ENCODE results near the gene U2AF2.
A peak's percentile ranks its signal among the peaks of the same experiment; 100 is the strongest.

U2AF2 gene

DNA sequence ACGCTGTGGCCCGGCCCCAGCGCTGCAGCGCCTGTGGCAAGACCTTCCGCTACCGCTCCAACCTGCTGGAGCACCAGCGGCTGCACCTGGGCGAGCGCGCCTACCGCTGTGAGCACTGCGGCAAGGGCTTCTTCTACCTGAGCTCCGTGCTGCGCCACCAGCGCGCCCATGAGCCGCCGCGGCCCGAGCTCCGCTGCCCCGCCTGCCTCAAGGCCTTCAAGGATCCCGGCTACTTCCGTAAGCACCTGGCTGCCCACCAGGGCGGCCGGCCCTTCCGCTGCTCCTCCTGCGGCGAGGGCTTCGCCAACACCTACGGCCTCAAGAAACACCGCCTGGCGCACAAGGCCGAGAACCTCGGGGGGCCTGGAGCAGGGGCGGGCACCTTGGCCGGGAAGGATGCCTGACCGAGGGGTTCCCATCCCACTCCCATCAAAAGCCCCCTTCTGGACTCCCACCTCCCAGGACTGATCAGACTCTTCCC lies 38.4 kb upstream of the U2AF2 start:
- Histone ChIP-seq H3K4me1 (ENCODE audit: insufficient read depth, low read length) (no peaks in the 10 kb centered on the region), H3K9ac (ENCODE audit: low read depth, low read length) (no peak overlapping the region), H3K36me3 (ENCODE audit: insufficient read depth, low read length) (peaks cover 6% of the 10 kb centered on the region), H3K9me3 (ENCODE audit: control insufficient read depth, insufficient read depth, low read length) (no peaks in the 10 kb centered on the region)

DNA sequence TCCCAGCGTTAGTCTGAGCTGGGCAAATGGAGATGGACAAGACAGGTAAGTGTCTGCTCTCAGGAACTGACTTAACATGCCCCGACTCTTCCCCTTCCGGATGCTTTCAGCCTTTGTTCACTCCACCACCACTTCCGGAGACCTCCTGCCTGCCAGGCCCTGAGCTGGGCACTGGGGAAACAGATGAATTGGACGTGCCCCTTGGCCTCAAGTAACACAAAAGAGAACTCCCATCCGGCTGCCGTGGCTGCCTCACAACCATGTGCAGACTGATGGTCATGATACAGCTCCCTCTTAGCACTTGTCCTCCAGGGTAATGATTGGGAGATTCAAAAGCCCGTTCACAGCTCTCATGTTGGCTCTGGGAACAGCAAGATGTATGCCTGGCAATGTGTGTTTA lies 37.4 kb upstream of the U2AF2 start:
- Histone ChIP-seq H3K36me3 (ENCODE audit: insufficient read depth, low read length) (peaks cover 6% of the 10 kb centered on the region), H3K4me1 (ENCODE audit: insufficient read depth, low read length) (no peaks in the 10 kb centered on the region), H3K9me3 (ENCODE audit: control insufficient read depth, insufficient read depth, low read length) (no peaks in the 10 kb centered on the region), H3K9ac (ENCODE audit: low read depth, low read length) (no peak overlapping the region)

DNA sequence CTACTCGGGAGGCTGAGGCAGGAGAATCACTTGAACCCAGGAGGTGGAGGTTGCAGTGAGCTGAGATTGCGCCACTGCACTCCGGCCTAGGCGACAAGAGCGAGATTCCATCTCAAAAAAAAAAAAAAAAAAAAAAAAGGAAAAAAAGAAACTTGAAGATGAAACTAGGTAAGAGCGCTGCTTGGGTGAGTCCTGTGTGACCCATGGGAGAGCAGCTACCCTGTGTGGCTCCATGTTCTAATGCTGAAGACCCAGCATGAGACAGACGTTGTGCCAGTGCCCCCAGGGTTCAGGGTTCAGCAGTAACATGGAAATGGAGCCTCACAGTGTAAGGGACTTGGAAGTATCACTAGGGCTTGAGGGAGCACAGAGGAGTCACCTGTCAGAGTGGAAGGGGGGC lies 36.4 kb upstream of the U2AF2 start:
- H3K9me3 ChIP-seq (ENCODE audit: control insufficient read depth, insufficient read depth, low read length), result no peaks in the 10 kb centered on the region
- H3K9ac ChIP-seq (ENCODE audit: low read depth, low read length), result no peak overlapping the region
- H3K36me3 ChIP-seq (ENCODE audit: insufficient read depth, low read length), result peaks cover 6% of the 10 kb centered on the region
- H3K4me1 ChIP-seq (ENCODE audit: insufficient read depth, low read length), result no peaks in the 10 kb centered on the region

DNA sequence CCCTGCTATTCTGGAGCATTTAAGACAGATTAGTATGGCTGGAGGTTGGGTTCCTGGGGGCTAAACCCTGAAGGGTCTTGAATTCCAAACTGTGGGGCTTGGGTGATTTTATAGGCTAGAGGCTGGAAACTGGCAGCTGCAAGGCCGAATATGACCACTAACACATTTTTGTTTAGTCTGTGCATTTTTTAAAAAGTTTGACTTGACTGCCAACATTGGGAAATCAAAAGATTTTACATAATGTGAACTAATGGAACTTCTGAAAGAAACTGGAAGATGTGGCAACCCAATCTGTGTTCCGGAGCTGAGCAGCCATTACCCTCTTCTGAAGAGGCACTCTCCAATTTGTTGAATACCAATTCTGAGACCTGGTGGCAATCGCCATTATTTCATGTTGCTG lies 35.5 kb upstream of the U2AF2 start:
- peaks cover 6% of the 10 kb centered on the region for H3K36me3 ChIP-seq (ENCODE audit: insufficient read depth, low read length)
- no peak overlapping the region for H3K9ac ChIP-seq (ENCODE audit: low read depth, low read length)
- H3K4me1 ChIP-seq (ENCODE audit: insufficient read depth, low read length), result no peaks in the 10 kb centered on the region
- no peaks in the 10 kb centered on the region for H3K9me3 ChIP-seq (ENCODE audit: control insufficient read depth, insufficient read depth, low read length)

DNA sequence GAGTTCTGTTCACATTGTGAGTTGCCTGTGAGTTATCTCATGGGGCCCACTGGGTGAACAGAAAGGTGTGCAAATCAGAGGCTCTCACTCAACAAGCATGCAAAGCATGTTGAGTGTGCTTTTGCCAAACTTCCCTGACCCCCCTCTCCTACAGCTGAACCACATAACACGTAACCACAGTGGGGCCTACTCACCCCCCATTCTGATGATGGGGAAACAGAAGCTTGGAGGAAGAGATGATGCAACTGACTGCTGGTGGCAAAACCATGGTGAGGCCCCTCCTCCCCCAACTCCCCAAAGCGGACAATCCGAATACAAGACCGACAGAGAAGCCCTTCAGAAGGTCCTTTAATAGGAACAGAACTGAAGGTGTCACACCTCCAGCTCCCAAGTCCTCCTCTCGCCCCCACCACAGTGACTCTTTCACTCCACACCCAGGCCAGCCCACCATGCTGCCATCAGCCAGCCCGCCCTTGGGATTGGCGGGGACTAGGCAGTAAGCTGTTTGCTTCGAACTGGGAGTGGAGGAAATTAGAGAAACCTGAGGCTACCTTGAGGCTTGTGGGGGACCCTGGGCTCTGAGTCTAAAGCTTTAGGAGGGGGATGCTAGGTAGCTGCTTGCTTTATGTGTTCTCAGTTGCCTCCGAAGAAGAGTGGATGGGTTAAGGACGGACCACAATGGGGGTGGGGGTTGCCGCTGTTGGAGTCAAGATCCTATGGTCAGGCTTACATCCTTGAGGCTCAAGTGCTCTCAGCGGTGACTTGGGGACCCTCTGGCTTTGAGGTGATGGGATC lies 34.2 kb upstream of the U2AF2 start:
- no peaks in the 10 kb centered on the region for H3K9me3 ChIP-seq (ENCODE audit: control insufficient read depth, insufficient read depth, low read length)
- H3K9ac ChIP-seq (ENCODE audit: low read depth, low read length), result no peak overlapping the region
- no peaks in the 10 kb centered on the region for H3K4me1 ChIP-seq (ENCODE audit: insufficient read depth, low read length)
- H3K36me3 ChIP-seq (ENCODE audit: insufficient read depth, low read length), result peaks cover 6% of the 10 kb centered on the region

DNA sequence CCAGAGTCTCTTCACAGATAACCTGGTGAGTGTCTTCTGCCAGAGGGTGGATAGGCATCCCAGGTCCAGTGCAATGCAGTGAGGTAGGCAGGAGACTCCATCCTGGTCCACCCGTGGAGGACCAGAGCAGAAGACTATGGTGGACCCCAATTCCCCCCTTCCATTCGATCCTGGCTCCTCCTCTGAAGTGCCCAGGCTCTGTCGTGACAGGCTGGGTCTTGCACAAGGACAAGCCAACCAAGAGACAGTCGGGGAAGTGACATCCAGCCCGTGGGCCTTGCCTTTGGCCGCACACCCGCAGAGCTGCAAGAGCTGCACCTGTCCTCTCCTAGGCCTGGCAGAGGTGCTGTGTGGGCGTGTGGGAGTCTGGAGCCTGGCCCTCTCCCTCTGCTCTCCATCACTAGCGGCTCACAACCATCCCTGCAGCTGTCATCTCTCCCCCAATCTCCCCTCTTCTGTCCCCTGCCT lies 33.6 kb upstream of the U2AF2 start:
- H3K36me3 ChIP-seq (ENCODE audit: insufficient read depth, low read length), result peaks cover 6% of the 10 kb centered on the region
- no peak overlapping the region for H3K9ac ChIP-seq (ENCODE audit: low read depth, low read length)
- no peaks in the 10 kb centered on the region for H3K9me3 ChIP-seq (ENCODE audit: control insufficient read depth, insufficient read depth, low read length)
- no peaks in the 10 kb centered on the region for H3K4me1 ChIP-seq (ENCODE audit: insufficient read depth, low read length)

DNA sequence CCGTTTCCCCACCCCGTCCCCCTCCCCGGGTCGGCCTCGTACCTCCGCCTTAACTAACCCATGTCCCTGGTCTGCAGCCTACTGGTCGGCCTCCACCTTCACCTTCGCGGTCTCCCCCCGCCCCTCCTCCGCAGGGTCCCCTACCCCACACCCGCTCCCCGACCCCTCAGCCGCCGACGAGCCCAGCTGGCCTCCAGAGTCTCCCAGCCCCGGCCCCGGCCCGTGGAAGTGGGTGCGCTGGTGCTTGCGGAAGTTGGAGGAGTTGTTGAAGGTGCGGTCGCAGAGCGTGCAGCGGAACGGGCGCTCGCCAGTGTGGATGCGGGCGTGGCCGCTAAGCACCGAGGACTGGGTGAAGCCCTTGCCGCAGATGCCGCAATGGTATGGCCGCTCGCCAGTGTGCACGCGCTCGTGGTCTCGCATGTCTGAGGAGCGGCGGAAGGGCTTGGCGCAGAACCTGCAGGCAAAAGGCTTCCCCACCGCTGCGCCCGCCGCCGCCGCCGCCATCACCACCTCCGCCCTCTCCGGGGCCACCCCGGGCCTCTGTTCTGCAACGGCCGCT lies 33.1 kb upstream of the U2AF2 start:
- Histone ChIP-seq H3K9ac (ENCODE audit: low read depth, low read length) (no peak overlapping the region), H3K4me1 (ENCODE audit: insufficient read depth, low read length) (no peaks in the 10 kb centered on the region), H3K36me3 (ENCODE audit: insufficient read depth, low read length) (peaks cover 6% of the 10 kb centered on the region), H3K9me3 (ENCODE audit: control insufficient read depth, insufficient read depth, low read length) (no peaks in the 10 kb centered on the region)

DNA sequence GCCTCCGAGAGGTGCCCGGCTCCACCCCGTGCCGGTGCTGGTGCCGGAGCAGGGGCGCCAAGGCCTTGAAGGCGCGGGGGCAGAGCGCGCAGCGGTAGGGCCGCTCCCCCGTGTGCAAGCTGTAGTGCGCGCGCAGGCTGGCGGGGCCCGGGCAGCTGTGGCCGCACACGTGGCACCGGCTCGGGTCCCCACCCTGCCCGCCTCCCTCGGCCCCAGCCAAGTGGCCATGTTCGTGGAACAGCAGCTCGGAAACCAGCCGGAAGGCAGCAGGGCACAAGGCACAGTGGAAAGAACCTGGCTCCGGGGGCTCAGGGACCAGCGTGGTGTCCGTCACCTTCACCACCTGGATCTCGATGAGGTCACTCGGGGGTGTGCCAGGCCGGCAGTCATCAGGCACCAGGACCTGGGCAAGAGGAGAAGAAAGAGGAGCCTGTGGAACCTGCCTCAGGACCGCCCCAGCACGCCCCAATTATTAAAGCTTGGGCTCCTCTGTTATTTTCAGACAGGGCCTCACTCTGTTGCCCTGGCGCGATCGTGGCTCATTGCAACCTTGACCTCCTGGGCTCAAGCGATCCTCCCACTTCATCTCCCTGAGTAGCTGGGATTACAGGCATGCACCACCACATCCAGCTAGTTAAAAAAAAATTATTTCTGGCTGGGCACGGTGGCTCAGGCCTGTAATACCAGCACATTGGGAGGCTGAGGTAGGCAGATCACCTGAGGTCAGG lies 32.4 kb upstream of the U2AF2 start:
- no peaks in the 10 kb centered on the region for H3K4me1 ChIP-seq (ENCODE audit: insufficient read depth, low read length)
- peaks cover 3% of the 10 kb centered on the region for H3K36me3 ChIP-seq (ENCODE audit: insufficient read depth, low read length)
- H3K9me3 ChIP-seq (ENCODE audit: control insufficient read depth, insufficient read depth, low read length), result no peaks in the 10 kb centered on the region
- no peak overlapping the region for H3K9ac ChIP-seq (ENCODE audit: low read depth, low read length)

DNA sequence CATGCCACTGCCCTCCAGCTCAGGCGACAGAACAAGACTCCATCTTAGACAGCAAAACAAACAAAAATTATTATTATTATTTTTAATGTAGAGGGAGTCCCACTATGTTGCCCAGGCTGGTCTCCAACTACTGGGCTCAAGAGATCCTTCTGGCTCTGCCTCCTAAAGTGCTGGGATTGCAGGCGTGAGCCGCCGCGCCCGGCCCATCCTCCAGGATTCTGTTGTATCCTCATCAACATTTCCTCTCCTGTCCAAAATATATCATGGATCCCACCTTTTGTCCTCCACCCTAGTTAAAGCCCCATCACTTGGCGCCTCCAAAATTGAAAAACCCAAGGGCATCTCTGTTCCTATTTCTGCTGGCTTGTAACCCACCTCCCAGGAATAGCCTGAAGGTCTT lies 31.7 kb upstream of the U2AF2 start:
- no peaks in the 10 kb centered on the region; the same call in 1 of the 2 replicates for H3K36me3 ChIP-seq (ENCODE audit: insufficient read depth, low read length)
- no peaks in the 10 kb centered on the region for H3K4me1 ChIP-seq (ENCODE audit: insufficient read depth, low read length)
- H3K9ac ChIP-seq (ENCODE audit: low read depth, low read length), result no peak overlapping the region
- H3K9me3 ChIP-seq (ENCODE audit: control insufficient read depth, insufficient read depth, low read length), result no peaks in the 10 kb centered on the region

DNA sequence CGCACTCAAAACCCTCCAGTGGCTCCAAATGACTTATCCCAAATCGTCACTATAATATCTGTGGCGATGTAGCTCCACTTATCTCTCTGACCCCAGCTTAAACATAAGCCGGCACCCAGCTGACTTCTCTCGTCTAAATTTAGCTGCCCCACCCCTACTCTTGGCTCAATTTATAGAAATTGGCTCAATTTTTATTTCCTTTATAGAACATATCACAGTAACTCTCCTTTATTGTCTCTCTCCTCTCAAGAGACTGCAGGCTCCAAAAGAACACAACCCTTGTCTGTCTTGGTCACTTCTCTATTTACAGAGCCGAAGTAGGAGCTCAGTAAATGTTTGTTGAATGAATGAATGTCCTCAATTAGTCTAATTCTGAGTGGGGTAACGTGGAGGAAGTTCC lies 31.3 kb upstream of the U2AF2 start:
- H3K36me3 ChIP-seq (ENCODE audit: insufficient read depth, low read length), result no peaks in the 10 kb centered on the region; the same call in 1 of the 2 replicates
- no peaks in the 10 kb centered on the region for H3K9me3 ChIP-seq (ENCODE audit: control insufficient read depth, insufficient read depth, low read length)
- no peaks in the 10 kb centered on the region for H3K4me1 ChIP-seq (ENCODE audit: insufficient read depth, low read length)
- H3K9ac ChIP-seq (ENCODE audit: low read depth, low read length), result peak overlapping the region; percentile 31; the same call in 1 of the 2 replicates

DNA sequence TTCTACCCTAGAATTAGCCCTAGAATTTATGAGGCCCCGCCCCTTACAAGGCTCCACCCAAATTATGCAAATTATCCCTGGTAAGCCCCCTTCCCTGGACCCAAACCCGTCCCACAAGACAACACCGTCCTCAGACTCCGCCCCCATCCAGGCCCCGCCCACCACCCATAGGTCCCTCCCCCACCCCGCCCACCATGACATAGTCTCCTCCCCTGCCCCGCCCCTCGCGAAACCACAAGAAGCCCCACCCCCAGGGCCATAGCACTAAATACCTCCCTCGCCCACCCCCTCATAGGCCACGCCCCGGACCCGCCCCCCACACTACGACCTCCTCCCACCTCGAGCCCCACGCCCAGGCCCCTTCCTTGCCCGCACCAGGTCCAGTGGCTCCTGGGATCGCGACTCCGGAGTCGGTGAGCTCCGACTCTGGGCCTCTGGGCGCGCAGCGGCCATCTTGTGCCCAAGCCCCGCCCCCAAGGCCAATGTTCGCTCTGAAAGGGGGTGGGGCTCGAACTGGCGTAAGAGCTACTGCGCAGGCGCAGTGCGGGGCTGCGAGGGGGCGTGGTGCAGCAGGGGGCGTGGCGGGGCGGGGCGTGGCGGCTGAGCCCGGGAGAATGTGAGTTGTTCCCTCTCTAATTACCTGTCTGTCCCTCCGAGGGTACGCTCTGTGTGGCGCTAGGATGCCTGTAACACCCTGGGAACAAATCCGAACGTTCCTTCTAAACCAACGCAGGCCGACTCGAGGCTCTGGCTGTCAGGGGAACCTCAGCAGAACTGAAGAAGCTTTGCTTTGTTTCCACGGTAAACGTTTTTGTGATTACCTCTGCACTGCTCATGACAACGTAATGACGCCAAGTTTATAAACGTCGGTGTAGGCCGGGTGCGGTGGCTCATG lies 30.5 kb upstream of the U2AF2 start, which contains the start of gene ZNF784:
Gene ZNF784 (minus strand): TSS at position 458 of the 895 bp plus-strand sequence. CDS start 5 bp downstream, at position 453.
- Histone ChIP-seq H3K9ac (ENCODE audit: low read depth, low read length) (peak within 1 kb of the TSS; percentile 54; the same call in 1 of the 2 replicates), H3K4me1 (ENCODE audit: insufficient read depth, low read length) (no peaks in the 10 kb centered on the region), H3K9me3 (ENCODE audit: control insufficient read depth, insufficient read depth, low read length) (no peaks in the 10 kb centered on the region), H3K36me3 (ENCODE audit: insufficient read depth, low read length) (no peaks in the 10 kb centered on the region; the same call in 1 of the 2 replicates)

DNA sequence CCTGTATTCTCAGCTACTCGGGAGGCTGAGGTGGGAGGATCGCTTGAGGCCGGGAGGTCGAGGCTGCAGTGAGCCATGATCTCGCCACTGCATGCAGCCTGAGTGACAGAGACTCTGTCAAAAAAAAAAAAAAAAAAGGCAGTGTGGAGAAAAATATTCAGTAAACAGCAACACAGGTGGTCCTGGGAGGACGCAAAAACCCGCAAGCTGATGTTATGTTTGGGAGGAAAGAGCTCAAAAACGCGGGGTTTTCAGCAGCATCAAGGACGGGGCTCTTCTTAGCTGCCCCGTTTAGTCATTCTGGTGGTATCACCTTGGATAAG lies 29.9 kb upstream of the U2AF2 start:
- H3K9ac ChIP-seq (ENCODE audit: low read depth, low read length), result peak overlapping the region; percentile 54; the same call in 1 of the 2 replicates
- no peaks in the 10 kb centered on the region for H3K4me1 ChIP-seq (ENCODE audit: insufficient read depth, low read length)
- no peaks in the 10 kb centered on the region; the same call in 1 of the 2 replicates for H3K36me3 ChIP-seq (ENCODE audit: insufficient read depth, low read length)
- H3K9me3 ChIP-seq (ENCODE audit: control insufficient read depth, insufficient read depth, low read length), result no peaks in the 10 kb centered on the region

DNA sequence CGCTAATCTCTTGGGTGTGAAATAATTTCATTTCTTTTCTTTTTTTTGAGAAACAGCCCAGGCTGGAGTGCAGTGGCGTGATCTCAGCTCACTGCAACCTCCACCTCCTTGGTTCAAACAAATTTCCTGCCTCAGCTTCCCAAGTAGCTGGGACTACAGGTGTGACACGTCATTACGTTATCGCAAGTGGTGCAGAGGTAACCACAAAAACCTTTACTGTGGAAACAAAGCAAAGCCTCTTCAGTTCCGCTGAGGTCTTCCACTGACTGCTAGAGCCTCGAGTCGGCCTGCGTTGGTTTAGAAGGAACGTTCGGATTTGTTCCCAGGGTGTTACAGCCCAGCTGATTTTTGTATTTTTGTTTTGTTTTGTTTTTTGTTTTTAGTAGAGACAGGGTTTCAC lies 28.5 kb upstream of the U2AF2 start:
- H3K36me3 ChIP-seq (ENCODE audit: insufficient read depth, low read length), result no peaks in the 10 kb centered on the region; the same call in 1 of the 2 replicates
- H3K4me1 ChIP-seq (ENCODE audit: insufficient read depth, low read length), result no peaks in the 10 kb centered on the region
- no peaks in the 10 kb centered on the region for H3K9me3 ChIP-seq (ENCODE audit: control insufficient read depth, insufficient read depth, low read length)
- no peak overlapping the region for H3K9ac ChIP-seq (ENCODE audit: low read depth, low read length)

DNA sequence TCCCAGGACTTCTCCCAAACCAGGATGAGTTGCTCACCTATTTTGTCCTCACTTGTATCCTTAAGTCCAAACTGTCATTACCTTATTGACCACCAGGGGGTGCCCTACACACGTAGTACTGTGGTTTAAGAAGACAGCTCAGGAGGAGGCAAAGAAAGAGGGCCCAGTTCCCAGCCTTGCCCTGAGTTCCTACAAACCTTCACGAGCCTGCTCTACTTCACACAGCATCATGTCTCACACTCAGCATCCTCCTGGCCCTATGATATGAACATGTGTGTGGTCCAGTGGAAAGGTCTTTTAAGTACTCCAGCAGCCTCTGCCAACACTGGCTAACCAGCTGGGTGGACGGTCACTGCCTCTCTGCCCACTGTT lies 22.4 kb upstream of the U2AF2 start:
- Histone ChIP-seq H3K9ac (ENCODE audit: low read depth, low read length) (no peak overlapping the region), H3K4me1 (ENCODE audit: insufficient read depth, low read length) (peaks cover 8% of the 10 kb centered on the region; the same call in 1 of the 2 replicates), H3K9me3 (ENCODE audit: control insufficient read depth, insufficient read depth, low read length) (no peaks in the 10 kb centered on the region), H3K36me3 (ENCODE audit: insufficient read depth, low read length) (no peaks in the 10 kb centered on the region)
